Inferior parietal cortex (tissue), 1 donor: ENCODE data around the gene EHMT1.

Source experiments
- DNase-seq: peaks from one replicate; pipeline ENCODE4 v3.0.0-alpha.2; 2016; ENCODE audit errors: extremely low spot score

Gene EHMT1

DNA sequence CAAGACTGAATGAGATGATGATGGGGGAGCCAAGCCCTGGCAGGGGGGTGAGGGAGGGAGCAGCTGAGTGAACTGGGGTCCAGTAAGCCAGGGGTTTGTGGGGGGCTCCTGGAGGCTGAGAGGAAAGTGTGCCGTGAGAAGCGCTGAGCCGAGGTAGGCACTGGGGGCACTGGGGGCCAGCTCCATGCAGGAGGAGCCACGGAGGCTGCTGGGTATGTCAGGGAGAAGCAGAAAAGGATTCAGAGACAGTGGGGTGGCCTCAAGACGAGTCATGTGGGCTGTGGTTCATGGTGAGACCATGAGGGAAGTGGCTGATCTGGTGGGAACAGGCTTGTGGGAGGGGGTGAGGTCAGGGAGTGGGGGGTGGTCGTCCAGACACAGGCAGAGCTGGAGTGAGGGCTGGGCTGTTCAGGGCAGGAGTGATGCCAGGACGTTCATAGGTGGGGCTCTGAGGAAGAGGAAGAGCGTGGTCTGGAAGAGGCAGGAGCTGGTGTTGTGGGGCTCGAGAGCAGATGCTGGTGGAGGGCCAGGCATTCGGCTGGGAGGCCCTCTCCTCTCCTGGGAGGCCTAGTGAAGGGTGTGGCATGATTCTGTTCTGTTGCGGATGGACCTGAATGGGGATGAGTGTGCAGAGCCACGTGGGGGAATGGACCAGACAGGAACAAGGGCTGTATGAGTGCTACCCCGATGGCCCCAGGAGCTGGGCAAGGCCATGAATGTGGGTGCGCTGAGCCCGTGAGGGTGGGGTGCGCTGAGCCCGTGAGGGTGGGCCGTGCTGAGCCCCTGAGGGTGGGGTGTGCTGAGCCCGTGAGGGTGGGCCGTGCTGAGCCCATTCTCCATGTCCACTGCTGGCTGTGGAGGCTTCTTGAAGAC, 166.1 kb downstream of the EHMT1 start:
- DNase-seq: no peak

DNA sequence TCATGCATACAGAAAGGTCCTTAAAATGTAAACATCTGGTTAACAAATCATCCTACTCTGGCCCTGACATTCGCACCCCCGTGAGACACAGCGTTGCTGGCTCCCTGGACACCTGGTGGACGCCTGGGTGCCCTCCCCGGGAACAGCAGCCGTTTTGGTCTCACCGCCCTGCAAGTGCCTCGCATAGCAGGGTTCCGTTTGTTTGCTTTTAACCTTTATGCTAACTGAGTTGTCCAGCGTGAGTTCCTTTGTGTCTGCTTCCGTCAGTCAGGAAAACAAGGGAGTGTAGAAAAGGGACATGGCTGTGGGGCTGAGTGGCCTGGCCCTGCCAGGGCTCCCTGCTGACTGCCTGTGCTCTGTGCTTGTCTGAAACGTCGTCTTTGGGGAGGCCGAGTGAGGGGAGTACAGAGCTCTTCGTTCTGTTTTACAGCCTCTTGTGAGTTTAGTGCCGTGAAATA, 166.9 kb downstream of the EHMT1 start:
- DNase-seq: no peak

DNA sequence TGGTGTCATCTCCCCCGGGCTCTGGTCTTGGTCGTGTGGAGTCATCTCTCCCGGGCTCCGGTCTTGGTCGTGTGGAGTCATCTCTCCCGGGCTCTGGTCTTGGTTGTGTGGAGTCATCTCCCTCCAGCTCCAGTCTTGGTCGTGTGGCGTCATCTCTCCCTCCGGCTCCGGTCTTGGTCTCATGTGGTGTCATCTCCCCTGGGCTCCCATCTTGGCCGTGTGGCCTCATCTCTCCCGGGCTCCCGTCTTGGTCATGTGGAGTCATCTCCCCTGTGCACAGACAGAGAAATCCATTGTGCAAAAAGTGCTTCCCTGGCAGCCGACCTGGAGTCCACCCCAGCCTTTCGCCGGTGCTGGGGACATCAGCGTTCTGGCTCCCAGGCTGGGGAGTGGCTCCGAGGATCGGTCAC, 167.7 kb downstream of the EHMT1 start:
- no peak for DNase-seq

DNA sequence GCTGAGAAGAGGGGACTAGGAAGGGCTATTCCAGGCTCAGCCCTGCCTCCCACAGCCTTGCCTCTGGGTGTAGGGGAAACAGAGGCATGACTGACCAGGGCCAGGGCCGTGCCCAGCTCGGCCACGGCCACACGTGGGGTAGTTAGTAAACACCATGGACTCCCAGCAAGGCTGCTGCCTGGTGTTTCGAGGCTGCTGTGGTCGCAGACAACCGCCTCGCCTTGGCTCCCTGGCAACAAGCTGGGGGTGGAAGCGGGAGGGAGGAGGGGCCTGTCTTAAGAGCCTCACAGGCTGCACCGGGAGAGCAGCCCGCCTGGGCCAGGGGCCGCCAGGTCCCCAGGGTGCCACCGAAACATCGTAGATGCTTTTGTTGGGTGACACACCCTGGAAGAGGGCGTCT, 168.6 kb downstream of the EHMT1 start:
- DNase-seq: no peak

DNA sequence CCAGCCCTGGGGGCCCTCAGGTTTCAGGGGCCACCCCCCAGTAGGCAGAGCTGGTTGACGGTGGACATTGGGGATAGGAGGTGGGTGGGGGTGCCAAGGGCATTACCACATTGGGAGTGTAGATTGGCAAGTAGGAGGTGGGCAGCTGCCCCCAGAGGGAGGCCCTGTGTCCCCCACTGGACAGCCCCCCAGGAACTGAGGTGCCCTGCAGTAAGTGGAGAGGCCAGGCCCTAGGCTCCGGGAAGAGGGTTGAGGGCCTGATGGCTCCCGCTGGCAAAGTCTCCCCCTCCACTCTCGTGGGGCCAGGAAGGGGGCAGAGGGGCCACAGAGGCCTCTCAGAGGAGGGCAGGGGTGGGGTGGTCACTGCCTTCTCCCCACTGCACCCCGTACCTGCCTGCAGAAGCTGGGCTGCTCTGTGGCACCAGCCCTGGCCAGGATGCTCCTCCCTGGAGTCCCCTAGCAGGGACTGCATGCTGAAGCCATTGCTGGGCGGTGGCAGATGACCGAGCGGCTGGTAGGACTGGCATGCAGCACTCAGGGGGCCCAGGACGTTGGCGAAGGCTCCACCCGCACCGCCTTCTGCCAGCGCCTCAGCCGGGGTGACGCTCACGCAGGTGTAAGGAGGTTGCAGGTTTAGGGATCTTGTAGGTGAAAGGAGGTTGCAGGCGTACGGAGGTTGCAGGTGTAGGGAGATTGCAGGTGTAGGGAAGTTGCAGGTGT, 169.1 kb downstream of the EHMT1 start:
- no peak for DNase-seq

DNA sequence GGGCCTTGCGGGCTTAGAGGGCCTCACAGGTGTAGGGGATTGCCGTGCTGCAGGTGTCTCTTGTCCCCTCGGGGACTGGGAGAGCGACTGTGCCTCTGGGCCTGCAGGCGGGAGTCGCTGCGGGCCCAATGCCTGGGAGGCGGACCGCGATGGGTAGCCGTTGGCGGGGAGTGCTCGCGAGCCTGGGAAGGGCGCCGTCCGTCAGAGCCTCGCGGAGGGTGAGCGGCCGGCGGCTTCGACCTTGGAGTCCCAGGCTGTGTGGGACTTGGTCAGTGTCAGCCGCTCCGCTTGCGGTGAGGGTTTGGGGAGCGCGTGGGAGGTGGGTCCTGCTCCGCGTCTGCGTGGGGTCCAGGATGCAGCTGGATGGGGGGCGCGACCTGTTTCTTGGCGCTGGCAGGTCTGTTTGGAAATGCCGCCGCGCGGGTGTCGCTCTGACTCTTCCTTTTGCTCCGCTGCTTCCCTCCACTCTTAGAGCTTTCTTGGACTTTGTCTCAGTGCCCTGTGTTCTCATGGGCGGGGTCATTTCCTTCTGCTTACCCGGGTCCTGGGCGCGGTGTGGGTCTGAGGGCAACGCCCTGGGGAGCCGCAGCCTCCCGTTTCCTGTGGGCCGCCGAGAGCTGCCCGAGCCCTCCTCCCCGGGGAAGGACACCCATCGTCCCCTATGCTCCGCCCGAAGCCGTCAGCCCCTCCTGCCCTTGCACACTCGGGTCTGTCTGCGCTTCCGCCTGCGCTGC, 169.9 kb downstream of the EHMT1 start:
- no peak for DNase-seq

DNA sequence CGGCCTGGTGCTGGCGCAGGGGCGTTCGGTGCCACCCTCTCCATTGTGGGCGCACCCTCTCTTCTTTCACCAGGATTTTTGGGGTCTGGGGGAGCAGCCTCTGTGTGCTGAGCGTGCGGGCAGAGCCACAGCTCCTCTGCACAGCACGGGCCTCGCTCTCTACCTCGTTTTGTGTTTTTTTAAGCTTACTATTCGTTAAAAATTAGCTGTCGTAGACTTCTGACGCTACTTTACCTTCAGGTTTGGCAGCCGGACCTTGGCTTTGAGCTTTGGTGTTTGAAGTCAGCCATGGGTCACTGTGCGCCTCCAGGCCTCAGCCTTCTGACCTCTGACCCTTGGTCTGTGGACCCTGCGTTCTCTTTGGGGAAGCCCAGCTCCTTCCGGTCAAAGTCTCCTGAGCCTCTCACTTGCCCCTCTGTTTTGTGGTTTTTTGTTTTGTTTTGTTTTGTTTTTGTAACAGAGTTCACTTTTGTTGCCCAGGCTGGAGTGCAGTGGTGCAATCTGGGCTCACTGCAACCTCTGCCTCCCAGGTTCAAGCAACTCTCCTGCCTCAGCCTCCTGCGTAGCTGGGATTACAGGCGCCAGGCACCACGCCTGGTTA, 170.6 kb downstream of the EHMT1 start:
- DNase-seq: no peak

DNA sequence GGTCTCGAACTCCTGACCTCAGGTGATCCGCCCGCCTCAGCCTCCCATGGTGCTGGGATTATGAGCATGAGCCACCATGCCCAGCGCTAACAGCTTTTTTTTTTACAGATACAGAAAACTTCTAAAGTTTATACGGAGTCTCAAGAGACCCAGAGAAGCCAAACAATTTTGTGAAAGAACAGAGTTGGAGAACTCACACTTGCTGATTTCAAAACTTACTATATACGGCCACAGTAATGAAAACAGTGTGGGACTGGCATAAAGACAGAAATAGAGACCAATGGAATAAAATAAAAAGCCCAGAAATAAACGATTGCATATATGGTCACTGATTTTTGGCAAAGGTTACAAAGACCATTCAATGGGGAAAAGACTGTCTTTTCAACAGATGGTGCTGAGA, 173.1 kb downstream of the EHMT1 start:
- DNase-seq: no peak

DNA sequence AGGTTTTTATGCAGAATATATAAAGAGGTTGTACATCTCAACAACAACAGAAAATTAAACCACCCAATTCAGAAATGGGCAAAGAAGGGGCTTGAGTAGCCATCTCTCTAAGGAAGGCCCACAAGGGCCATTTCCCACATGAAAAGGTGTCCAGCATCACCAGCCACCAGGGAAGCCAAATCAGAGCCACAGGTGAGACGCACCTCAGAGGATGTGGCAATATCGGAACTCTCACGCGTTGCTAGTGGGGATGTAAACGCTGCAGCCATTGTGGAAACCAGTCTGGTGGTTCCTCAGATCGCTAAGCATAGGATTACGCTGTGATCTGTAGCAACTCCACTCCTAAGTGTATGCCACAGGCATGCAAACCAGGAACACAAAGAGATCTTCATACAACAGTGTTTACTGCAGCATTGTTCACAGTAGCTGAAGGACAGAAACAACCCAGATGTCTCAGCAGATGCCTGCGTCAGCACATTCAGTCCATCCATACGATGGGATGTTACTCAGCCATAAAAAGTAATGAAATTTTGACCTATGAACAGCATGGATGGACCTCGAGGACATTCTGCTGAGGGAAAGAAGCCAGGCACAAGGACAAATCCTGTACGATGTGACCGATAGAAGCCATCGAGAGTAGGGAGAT, 174.5 kb downstream of the EHMT1 start:
- DNase-seq: peak; percentile 46

DNA sequence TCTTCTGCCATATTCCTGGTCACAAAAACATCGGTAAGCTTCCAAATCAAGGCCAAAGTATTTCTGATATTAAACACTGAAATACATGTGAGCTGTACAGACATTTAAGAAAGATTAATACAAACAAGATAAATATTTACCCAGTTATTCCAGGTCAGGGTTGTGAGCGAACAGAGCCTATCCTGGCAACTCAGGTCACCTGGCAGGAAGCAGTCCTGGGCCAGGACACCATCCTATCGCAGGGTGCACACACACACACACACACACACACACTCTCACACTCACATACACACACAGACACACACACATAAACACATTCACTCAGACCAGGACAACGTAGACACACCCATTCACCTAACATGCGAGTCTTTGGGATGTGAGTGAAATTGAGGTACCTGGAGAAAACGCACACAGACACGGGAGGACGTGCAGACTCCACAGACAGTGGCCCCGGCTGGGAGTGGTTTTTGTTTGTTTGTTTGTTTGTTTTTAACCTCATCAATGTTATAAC, 176.4 kb downstream of the EHMT1 start:
- no peak for DNase-seq

DNA sequence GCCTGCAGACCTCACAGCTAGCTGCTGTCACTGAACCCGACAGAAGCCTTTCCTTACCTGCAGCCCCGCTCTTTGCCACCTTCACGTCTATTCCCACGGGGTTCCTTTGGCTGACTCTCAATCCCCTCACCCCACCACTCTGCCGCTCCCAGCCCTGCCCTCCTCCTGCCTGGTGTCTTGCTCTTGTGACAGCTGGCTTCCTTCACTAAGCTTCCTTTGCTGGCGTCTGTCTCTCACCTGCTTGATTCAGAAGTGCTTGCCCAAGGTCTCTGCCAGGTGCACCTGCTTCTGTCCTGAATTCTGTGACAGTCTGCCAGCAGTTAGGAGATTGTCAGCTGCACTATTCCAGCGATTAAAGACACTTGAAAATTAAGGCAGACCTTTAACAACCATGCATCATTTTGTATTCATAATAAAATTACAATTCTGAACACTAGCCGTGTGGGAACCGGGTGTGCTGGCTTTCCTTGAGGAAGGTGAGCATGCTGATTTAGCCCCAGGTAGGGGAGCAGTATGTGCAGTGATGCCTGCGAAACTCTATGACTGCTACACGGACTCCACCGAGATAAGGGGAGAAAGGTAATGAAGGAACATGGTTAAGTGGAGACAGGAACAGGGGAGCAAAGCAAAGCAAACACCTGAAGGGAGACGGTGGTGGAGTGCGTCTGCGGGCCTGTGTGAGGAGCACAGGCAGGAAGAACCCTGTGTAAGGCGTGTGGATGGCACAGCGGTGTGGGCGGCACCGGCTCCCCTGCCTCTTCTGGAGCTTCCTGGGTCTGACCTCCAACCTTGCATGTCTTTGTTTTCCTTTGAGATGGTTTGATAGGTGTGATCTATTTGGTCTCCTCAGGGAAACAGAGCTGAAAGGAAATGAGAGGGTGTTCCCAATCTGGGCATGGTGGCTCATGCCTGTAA, 178.7 kb downstream of the EHMT1 start:
- no peak for DNase-seq

DNA sequence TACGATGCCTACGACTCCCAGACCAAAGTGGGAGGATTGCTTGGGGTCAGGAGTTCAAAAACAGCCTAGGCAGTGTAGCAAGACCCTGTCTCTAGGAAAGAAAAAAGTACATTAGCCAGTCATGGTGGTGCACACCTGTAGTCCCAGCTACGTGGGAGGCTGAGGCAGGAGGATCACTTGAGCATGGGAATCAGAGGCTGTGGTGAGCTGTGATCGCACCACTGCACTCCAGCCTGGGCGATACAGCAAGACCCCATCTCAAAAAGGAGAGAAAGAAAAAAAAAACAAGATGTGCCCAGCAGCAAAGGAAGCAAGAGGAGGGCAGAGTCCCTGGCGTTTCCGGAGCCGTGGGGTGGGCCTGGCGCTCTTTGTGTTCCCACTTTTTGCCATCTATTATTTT, 179.3 kb downstream of the EHMT1 start:
- DNase-seq: no peak

DNA sequence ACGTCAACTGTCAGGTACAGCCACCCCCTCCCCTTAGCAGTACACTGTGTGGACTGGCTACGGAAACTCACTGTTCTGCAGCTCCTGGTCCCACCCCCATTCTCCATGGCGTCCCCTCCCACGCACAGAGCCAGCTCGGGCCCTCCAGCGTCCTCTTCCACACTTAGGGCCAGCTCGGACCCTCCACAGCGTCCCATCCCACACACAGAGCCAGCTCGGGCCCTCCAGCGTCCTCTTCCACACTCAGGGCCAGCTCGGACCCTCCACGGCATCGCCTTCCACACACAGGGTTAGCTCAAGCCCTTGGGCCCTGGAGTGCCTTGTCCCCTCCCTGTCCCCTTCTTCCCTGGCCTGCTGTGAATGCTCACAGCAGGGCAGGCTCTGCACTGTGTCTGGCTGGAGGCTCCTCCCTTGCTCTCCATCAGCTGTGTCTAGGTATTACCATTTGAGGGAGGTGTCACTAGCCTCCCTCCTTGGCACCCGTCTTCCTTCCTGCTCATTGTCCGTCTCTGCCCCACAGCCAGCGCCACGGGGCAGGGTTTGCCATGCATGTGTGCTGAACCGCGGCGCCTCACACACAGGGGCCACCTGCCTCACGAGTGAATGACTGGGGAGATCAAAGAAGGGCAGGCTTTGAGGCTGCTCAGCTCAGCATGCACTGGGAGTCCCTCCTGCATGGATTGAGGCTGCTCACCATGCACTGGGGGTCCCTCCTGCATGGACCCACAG, 180.3 kb downstream of the EHMT1 start:
- DNase-seq: no peak

DNA sequence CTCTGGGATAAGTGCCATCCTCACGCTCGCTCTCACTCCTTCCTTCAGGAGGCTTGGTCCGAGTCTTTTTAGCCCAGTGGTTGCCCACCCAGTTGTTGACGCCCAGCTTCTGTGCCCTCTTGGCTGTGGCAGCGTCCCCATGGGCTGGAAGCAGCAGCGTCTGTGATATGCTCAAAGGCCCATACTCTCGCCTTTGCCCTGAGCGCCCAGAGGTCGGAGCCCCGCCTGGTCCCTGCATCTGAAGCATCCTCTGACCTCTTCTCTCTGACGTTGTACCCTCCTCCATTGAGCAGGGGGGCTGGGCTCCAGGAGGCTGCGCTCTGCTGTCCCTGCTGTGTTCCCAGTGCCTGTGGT, 180.8 kb downstream of the EHMT1 start:
- no peak for DNase-seq

DNA sequence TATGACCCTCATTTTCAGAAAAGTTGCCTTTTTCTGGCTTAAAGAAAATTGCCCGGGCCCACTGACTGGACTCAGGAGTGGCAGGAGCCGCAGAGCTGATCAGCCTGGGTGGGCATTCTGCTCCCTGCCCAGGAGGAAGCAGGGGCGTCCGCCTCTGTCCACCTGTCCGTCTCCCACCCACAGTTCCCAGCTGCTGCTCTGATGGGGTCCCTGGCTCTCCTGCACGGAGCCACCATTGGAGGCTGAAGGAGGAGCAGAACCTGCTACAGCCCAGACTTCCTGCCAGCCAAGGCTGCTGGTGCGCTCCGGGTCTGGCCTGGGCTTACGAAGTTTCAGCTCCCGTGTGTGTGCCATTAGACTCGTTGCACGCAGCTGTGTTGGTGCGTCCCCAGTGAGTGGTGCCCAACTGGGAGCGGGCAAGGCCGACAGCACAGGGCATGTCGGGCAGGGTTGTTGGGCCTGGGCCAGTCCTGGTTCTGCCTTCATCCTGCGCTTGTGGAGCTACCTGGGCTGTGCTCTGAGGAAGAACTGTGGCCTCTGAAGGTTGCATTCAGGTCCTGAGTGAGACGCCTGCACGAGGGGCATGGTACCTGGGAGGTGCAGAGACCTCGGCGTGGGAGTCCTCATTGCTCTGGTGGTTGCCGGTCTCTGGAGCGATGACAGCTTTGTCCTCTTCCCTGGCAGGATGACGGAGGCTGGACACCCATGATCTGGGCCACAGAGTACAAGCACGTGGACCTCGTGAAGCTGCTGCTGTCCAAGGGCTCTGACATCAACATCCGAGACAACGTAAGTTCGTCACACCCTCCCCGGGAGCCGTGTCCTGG, 181.6 kb downstream of the EHMT1 start:
- no peak for DNase-seq

DNA sequence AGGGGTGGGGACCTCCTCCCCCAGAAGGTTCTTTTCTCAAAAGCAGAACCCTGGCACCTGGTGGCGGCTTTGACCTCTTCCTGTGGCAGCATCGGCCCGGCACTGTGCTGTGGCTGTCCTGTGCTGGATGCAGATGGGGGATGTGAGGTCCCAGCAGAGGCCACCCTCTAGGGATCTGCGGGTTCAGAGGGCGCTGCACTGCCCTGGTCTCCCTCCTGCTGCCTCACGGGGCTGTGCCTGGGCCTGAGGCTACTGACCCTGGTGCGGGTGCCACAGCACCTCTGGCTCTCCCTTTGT, 182.2 kb downstream of the EHMT1 start:
- DNase-seq: no peak

DNA sequence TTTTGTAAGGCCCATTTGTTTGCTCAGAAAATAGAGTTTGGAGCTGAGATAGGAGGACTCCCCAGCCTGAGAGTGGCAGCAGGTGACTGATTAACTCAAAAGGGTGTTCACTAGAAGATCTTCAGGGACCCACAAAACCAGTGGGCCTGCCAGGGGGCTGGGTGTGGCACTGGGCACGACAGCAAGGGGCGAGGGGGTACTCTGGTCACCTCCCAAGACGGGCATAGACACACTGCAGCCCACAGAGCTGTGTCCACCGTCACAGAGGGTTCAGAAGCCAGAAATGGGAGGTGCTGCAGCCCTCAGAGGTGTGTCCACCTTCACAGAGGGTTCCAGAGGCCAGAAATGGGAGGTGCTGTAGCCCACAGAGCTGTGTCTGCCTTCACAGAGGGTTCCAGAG, 183.2 kb downstream of the EHMT1 start:
- DNase-seq: no peak

DNA sequence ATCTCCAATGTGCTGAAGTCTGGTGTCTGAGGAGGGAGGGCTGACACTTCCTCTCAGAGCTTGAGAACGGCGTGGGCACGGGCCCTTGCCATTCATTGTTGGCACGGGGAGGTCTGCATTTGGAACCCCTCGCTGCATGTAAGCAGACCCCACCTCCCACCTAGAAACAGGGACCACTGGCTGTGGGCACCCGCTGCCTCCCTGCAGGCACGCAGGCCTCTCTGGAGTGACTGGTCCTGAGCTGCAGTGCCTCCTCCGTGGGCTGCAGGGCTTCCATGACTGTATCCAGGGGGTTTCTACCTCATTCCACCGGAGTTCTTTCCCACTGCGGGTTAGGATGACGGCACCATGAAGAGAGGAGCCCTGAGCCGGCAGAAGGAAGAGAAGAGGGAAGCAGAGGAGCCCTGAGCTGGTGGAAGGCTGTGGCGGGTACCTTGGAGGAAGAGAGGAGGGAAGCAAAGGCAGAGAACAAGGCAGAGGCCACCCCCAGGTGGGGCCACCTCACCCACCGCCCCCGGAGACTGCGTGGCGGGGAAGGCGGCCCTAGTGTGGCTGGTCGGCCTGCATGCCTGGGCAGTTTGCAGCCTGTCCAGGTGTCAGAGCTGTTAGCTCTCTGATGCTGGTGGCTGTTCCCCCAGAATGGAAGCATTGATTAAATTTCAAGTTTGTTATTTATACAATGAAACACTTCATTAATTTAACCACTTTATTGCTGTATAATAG, 183.9 kb downstream of the EHMT1 start:
- DNase-seq: no peak
